IgD-negative memory B cell (primary cell): ENCODE results near the gene GPN1. TPM values are rescaled to one million over a fixed set of nuclear protein-coding genes. Genes with fewer than 3 reads are reported as not detected.
"Not testable (repeated sequence)": the region's sequence is repeated elsewhere in the genome, so short reads cannot be mapped to it uniquely, and the experiment has no call there.

Experiments
- H3K27ac Mint-ChIP-seq, 3 donors: one replicate each; pipeline ENCODE4 v1.8.0; 2020 to 2022; ENCODE audit warnings: mild to moderate bottlenecking in 3 of 3, mixed read lengths in 3 of 3, moderate library complexity in 1 of 3
- H3K27me3 Mint-ChIP-seq: one replicate; pipeline ENCODE4 v1.8.0; 2021; ENCODE audit warnings: mixed read lengths
- H3K36me3 Mint-ChIP-seq: one replicate; pipeline ENCODE4 v1.8.0; 2020; ENCODE audit warnings: mild to moderate bottlenecking, mixed read lengths
- H3K4me1 Mint-ChIP-seq, 3 donors: one replicate each; pipeline ENCODE4 v1.8.0; 2020 to 2022; ENCODE audit warnings: mixed read lengths in 3 of 3, mild to moderate bottlenecking in 1 of 3
- H3K4me3 Mint-ChIP-seq, 4 donors: one replicate each; pipeline ENCODE4 v1.8.0; 2020 to 2022; ENCODE audit warnings: mild to moderate bottlenecking in 4 of 4, mixed read lengths in 4 of 4, moderate library complexity in 3 of 4
- H3K9me3 Mint-ChIP-seq, 3 donors: one replicate each; pipeline ENCODE4 v1.8.0; 2020 to 2021; ENCODE audit warnings: mixed read lengths in 3 of 3, mild to moderate bottlenecking in 1 of 3
- polyA plus RNA-seq: library from polyadenylated mRNA; unstranded; fragments of 300-500 nt; fragmentation: Illumina TruSeq; gene quantifications from one replicate; pipeline ENCODE4 v1.2.3, GENCODE V29; 2021

The GPN1 gene
- polyA plus RNA-seq: 46.4 TPM

DNA sequence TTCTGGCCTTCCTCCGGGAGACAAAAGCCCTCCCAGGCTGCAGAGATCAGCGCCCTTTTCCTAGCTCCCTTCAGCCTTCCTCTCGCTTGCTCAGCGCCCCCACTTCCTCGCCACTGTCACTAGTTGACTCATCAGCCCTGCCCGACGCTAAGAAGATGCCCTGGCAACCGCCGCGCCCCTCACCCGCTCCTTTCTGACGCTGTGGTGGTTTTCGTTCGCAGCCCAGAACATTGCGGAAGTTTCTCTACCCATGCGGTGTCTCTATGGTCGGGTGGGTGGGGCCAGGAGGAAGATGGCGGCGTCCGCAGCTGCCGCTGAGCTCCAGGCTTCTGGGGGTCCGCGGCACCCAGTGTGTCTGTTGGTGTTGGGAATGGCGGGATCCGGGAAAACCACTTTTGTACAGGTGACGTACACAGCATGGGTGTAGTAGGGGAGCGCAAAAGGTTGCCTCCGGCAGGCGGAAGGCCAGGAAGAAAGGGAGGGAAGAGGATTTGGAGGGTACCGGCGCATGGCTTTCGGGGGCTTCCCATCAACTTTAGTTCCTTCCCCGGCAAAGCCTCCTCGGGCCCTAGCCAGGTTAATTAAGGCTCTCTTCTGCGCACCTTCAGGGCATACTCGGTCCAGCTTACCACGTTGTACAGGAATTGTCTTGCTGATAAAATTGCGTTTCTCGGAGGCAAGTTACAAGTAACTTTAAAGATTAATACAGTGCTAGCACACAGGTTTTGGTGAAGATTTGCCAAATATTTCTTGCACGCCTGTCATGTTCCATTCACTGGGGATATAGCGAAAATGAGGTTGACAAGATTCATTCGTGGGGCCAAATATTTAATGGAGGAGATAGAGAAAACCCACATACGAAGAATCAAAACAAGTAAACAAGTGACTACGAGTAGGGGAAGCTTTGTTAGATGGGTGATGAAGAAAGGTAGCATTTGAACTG is at the start of gene GPN1, which contains the start of gene CCDC121:
GPN1 (plus strand) TSS at position 284 of the 943 bp plus-strand sequence; CDS start at position 293, 9 bp downstream.
CCDC121 (minus strand) TSS at position 246 of the 943 bp plus-strand sequence. CDS start 1,213 bp downstream, outside the sequence.
- Mint-ChIP-seq H3K27ac (peak within 1 kb of the TSS in 1 of 3 donors; percentile 16), H3K9me3 (no peaks in the 10 kb centered on the region), H3K4me1 (peaks cover 0 to 13% (median 4%) of the 10 kb centered on the region in 3 donors), H3K36me3 (peaks cover 2% of the 10 kb centered on the region), H3K27me3 (no peaks in the 10 kb centered on the region), H3K4me3 (peak within 1 kb of the TSS in 1 of 4 donors; percentile 43)

- Mint-ChIP-seq H3K36me3 (peaks cover 10% of the 10 kb centered on the region), H3K9me3 (peaks cover 0 to 20% (median 3%) of the 10 kb centered on the region in 3 donors), H3K27me3 (no peaks in the 10 kb centered on the region), H3K4me3 (peak overlapping the region; percentile 39 to 95 (median 90)), H3K27ac (peak overlapping the region in 1 of 3 donors; percentile 29), H3K4me1 (peaks cover 28 to 40% (median 34%) of the 10 kb centered on the region in 3 donors)
Observed at GRCh38 chr2:27581417-27582128, 47.3 kb upstream of the GPN1 start.

GRCh38 chr2:27582129-27582694 is 46.6 kb upstream of the GPN1 start:
- H3K27me3 Mint-ChIP-seq: no peaks in the 10 kb centered on the region
- H3K9me3 Mint-ChIP-seq: peaks cover 0 to 14% (median 3%) of the 10 kb centered on the region in 3 donors
- H3K4me1 Mint-ChIP-seq: peaks cover 33 to 44% (median 38%) of the 10 kb centered on the region in 3 donors
- H3K4me3 Mint-ChIP-seq: peak overlapping the region; percentile 91 to 98 (median 96)
- peaks cover 17% of the 10 kb centered on the region for H3K36me3 Mint-ChIP-seq
- H3K27ac Mint-ChIP-seq: peak overlapping the region; percentile 87 to 96 (median 92)

DNA sequence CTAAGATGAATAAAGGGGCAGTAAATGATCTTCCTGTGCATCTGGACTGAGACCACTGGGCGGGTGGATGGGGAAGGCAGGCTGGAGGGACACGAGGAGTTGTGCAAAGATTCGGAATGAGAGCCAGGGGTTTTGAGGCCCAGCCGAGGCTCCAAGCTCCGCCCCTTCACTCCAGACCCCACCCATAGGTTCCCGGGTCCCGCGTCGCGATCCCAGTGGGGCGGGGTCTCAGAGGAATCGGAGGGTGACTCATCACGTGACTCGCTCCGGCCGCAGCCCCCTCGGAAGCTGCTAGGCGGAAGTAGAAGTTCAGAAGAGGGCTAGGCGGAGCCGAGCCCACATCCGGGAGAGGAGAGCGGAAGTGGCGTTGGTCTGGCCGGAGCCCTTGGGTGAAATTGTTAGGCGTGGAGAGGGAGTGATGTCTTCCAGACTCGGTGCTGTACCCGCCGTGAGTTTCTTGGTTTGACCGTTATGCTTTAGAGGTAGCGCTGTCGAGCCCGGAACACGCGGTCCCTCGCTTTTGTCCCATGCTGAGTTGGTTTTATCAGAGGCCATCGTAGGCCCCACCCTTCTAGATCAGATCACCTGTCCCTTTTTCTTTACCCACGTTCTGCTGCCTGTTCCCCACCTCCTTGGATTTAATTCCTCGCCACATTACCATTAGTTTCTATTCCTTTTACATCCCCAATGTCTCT is 46.0 kb upstream of the GPN1 start, which contains the start of gene ZNF512:
ZNF512 (plus strand) TSS at position 348 of the 695 bp plus-strand sequence; CDS start at position 419, 71 bp downstream.
- Mint-ChIP-seq H3K27me3 (no peaks in the 10 kb centered on the region), H3K36me3 (peaks cover 18% of the 10 kb centered on the region), H3K4me1 (peaks cover 33 to 45% (median 42%) of the 10 kb centered on the region in 3 donors), H3K9me3 (peaks cover 0 to 11% (median under 1%) of the 10 kb centered on the region in 3 donors), H3K27ac (peak within 1 kb of the TSS; percentile 87 to 96 (median 92)), H3K4me3 (peak within 1 kb of the TSS; percentile 91 to 98 (median 96))

DNA sequence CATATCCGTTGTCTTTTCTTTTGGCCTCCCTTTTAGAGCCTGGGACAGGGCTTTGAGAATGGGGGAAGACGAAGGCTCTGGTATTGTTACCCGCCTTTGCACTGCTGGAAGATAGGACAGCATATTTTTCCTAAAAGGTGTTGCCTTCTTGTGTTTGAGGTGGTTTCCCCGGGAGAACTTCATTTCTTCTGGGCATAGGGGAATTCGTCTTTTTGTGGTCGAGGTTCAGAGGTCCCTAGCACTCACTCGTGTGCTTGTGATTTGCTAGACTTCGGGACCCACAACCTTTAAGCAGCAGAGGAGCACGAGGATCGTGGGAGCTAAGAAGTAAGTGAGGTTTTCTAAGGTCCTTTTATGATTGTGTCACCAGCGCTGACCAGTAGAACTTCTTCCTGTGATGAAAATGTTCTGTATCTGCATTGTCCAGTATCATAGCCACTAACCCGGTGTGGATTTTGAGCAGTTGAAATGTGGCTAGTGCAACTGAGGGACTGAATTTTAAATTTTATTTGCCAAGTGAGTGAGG is 45.4 kb upstream of the GPN1 start:
- Mint-ChIP-seq H3K4me3 (peak overlapping the region; percentile 91 to 98 (median 96)), H3K36me3 (peaks cover 19% of the 10 kb centered on the region), H3K27me3 (no peaks in the 10 kb centered on the region), H3K4me1 (peaks cover 36 to 51% (median 45%) of the 10 kb centered on the region in 3 donors), H3K27ac (peak overlapping the region; percentile 87 to 96 (median 92)), H3K9me3 (peaks cover 0 to 12% (median 0%) of the 10 kb centered on the region in 3 donors)

- Mint-ChIP-seq H3K4me1 (peaks cover 36 to 52% (median 45%) of the 10 kb centered on the region in 3 donors), H3K27me3 (no peaks in the 10 kb centered on the region), H3K4me3 (peak overlapping the region; percentile 28 to 95 (median 61)), H3K9me3 (peaks cover 0 to 10% (median 0%) of the 10 kb centered on the region in 3 donors), H3K27ac (peak overlapping the region in 1 of 3 donors; percentile 36), H3K36me3 (peaks cover 19% of the 10 kb centered on the region)
Observed at GRCh38 chr2:27584597-27584996, 44.3 kb upstream of the GPN1 start.

GRCh38 chr2:27587025-27587424 is 41.8 kb upstream of the GPN1 start:
- Mint-ChIP-seq H3K9me3 (peaks cover 0 to 10% (median 10%) of the 10 kb centered on the region in 3 donors), H3K27me3 (no peaks in the 10 kb centered on the region), H3K4me3 (peak overlapping the region in 3 of 4 donors; percentile 14 to 76 (median 17)), H3K27ac (peak overlapping the region in 1 of 3 donors; percentile 64), H3K36me3 (peaks cover 30% of the 10 kb centered on the region), H3K4me1 (peaks cover 38 to 52% (median 48%) of the 10 kb centered on the region in 3 donors)

DNA sequence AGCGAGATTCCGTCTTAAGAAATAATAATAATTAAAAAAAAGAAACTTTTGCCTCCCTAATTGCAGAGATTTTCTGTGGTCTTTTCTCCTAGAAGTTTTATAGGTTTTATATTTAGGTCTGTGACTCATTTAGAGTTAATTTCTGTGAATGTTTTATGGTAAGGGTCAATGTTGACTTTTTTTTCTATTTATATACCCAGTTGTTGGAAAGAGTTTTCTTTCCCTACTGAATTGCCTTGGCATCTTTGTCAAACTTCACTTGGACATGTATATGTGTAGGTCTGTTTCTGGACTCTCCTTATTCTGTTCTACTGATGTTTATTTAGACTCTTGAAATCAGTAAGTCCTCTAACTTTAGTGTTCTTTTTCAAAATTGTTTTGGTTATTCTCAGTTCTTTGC is 40.5 kb upstream of the GPN1 start:
- Mint-ChIP-seq H3K4me3 (peak overlapping the region in 2 of 4 donors; percentile 3 to 43), H3K27ac (no peak overlapping the region), H3K27me3 (no peaks in the 10 kb centered on the region), H3K9me3 (peaks cover 0 to 13% (median 10%) of the 10 kb centered on the region in 3 donors), H3K36me3 (peaks cover 34% of the 10 kb centered on the region), H3K4me1 (peaks cover 33 to 44% (median 43%) of the 10 kb centered on the region in 3 donors)

DNA sequence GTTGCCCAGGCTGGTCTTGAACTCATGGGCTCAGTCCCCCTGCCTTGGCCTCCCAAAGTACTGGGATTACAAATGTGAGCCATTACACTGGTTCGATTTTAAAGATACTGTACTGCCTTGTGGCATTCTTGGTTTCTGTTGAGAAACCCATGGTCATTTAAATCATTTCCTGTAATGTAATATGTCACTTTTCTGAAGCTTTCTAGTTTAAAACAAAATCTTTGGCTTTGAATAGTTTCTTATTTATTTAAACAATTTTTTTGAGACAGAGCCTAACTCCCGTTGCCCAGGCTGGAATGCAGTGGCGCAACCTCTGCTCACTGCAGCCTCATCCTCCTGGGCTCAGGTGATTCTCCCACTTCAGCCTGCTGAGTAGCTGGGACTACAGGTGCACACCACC is 37.1 kb upstream of the GPN1 start:
- peaks cover 0 to 20% (median 13%) of the 10 kb centered on the region in 3 donors for H3K9me3 Mint-ChIP-seq
- no peaks in the 10 kb centered on the region for H3K27me3 Mint-ChIP-seq
- H3K4me3 Mint-ChIP-seq: no peak overlapping the region
- H3K4me1 Mint-ChIP-seq: peaks cover 10 to 18% (median 17%) of the 10 kb centered on the region in 3 donors
- H3K36me3 Mint-ChIP-seq: peaks cover 37% of the 10 kb centered on the region
- no peak overlapping the region for H3K27ac Mint-ChIP-seq

- Mint-ChIP-seq H3K27me3 (no peaks in the 10 kb centered on the region), H3K4me1 (peaks cover 8 to 21% (median 14%) of the 10 kb centered on the region in 3 donors), H3K36me3 (peaks cover 30% of the 10 kb centered on the region), H3K27ac (no peak overlapping the region), H3K4me3 (peak overlapping the region in 1 of 4 donors; percentile 82), H3K9me3 (peaks cover 0 to 20% (median 10%) of the 10 kb centered on the region in 3 donors)
Observed at GRCh38 chr2:27593240-27593639, 35.6 kb upstream of the GPN1 start.

- Mint-ChIP-seq H3K9me3 (peaks cover 0 to 20% (median 10%) of the 10 kb centered on the region in 3 donors), H3K4me1 (peaks cover 13 to 18% (median 16%) of the 10 kb centered on the region in 3 donors), H3K36me3 (peaks cover 32% of the 10 kb centered on the region)
- not testable (repeated sequence) for H3K27me3 Mint-ChIP-seq, H3K27ac Mint-ChIP-seq, H3K4me3 Mint-ChIP-seq
Observed at GRCh38 chr2:27594020-27594703, 34.7 kb upstream of the GPN1 start.

GRCh38 chr2:27595412-27595811 is 33.4 kb upstream of the GPN1 start:
- not testable (repeated sequence) for H3K27ac Mint-ChIP-seq, H3K27me3 Mint-ChIP-seq
- Mint-ChIP-seq H3K4me3 (peak overlapping the region in 1 of 4 donors; percentile 70), H3K9me3 (peaks cover 0 to 14% (median 3%) of the 10 kb centered on the region in 3 donors), H3K4me1 (peaks cover 11 to 19% (median 12%) of the 10 kb centered on the region in 3 donors), H3K36me3 (peaks cover 27% of the 10 kb centered on the region)

GRCh38 chr2:27596627-27597026 is 32.2 kb upstream of the GPN1 start:
- Mint-ChIP-seq H3K27me3 (no peaks in the 10 kb centered on the region), H3K4me1 (peaks cover 10 to 19% (median 12%) of the 10 kb centered on the region in 3 donors), H3K36me3 (peaks cover 24% of the 10 kb centered on the region), H3K9me3 (peaks cover 0 to 10% (median 3%) of the 10 kb centered on the region in 3 donors), H3K27ac (peak overlapping the region in 1 of 3 donors; percentile 46), H3K4me3 (no peak overlapping the region)
